Calu3 (cell line): ENCODE measurements around the gene SURF6. TPM values are rescaled to one million over a fixed set of nuclear protein-coding genes. Genes with fewer than 3 reads are reported as not detected.
A peak's percentile ranks its signal among the peaks of the same experiment; 100 is the strongest.

ENCODE experiments used
- BruUV-seq: library from RNA; stranded (reverse); fragments of 400-500 nt; replicated peaks from 2 replicates; lab custom pipeline; 2021; lab: Mats Ljungman, UMichigan
- CTCF ChIA-PET: fragments of 300-600 bp; sonication (Branson Sonifier 250); formaldehyde crosslinking; loops from one replicate; lab custom pipeline; 2022; ENCODE audit warnings: antibody characterized with exemption; lab: Charles Lee
- DNase-seq: peaks from one replicate; pipeline ENCODE4 v3.0.0; 2022
- H3K27ac Mint-ChIP-seq: one replicate; pipeline ENCODE4 v1.8.0; 2022; ENCODE audit warnings: mixed read lengths; ENCODE audit not compliant: unreplicated experiment
- H3K27me3 Mint-ChIP-seq: one replicate; pipeline ENCODE4 v1.8.0; 2022; ENCODE audit warnings: mixed read lengths; ENCODE audit not compliant: unreplicated experiment
- H3K36me3 Mint-ChIP-seq: one replicate; pipeline ENCODE4 v1.8.0; 2022; ENCODE audit warnings: mild to moderate bottlenecking, moderate library complexity, mixed read lengths; ENCODE audit not compliant: insufficient read depth, unreplicated experiment
- H3K4me1 Mint-ChIP-seq: one replicate; pipeline ENCODE4 v1.8.0; 2022; ENCODE audit warnings: mild to moderate bottlenecking, low read depth, mixed read lengths; ENCODE audit not compliant: unreplicated experiment
- H3K4me3 Mint-ChIP-seq: one replicate; pipeline ENCODE4 v1.8.0; 2022; ENCODE audit warnings: mild to moderate bottlenecking, low read depth, moderate library complexity, mixed read lengths; ENCODE audit not compliant: unreplicated experiment
- H3K9me3 Mint-ChIP-seq: one replicate; pipeline ENCODE4 v1.8.0; 2022; ENCODE audit warnings: low read depth, mixed read lengths; ENCODE audit not compliant: unreplicated experiment
- CTCF ChIP-seq: fragments of 200-600 bp; IDR thresholded peaks from one replicate; pipeline ENCODE4 v1.8.0; 2022; ENCODE audit warnings: antibody characterized with exemption; ENCODE audit not compliant: unreplicated experiment
- intact Hi-C: fragments of 100-400 bp; cut with micrococcal nuclease; formaldehyde crosslinking; loops from one replicate; pipeline ENCODE4 v1.10.0; 2022; ENCODE audit not compliant: unreplicated experiment
- total RNA-seq: library from RNA; stranded (reverse); gene quantifications from 2 replicates; pipeline ENCODE4 v1.2.3, GENCODE V29; 2022

SURF6 gene
- total RNA-seq, 1 experiment from 2014 or later = 20.4 TPM

DNA sequence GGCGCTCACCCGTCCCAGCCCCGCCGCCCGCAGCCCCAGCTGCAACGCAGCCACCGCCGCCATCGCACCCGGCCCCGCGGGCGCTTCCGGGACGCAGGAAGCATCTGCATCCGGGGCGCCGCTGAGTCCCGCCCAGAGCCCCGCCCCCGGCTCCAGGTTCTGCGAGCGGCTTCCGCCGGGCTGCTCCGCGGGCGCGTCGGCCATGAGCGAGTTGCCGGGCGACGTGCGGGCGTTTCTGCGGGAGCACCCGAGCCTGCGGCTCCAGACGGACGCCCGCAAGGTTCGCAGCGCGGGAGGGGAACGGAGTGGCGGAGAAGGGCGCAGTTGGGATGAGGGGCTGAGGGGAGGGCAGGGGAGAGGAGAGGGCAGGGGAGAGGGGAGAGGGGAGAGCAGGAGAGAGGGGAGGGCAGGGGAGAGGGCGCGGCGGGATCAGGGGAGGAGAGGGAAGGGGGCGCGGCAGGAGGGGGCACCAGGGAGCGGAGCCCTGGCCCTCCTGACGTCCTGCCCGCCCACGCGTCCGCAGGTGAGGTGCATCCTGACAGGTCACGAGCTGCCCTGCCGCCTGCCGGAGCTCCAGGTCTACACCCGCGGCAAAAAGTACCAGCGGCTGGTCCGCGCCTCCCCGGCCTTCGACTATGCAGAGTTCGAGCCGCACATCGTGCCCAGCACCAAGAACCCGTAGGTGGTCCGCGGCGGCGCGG is 20.6 kb upstream of the SURF6 start, which contains the start of the genes SURF1 and SURF2:
SURF1 (minus strand) TSS at position 97 of the 701 bp plus-strand sequence; CDS start at position 63, 34 bp downstream.
SURF2 (plus strand) TSS at position 160 of the 701 bp plus-strand sequence; CDS start at position 203, 43 bp downstream.
- peak; percentile 88 for DNase-seq
- peak within 1 kb of the TSS; percentile 78 for H3K4me3 Mint-ChIP-seq
- intact Hi-C loops = loop anchor here (2.0 kb wide), 1 partner anchor 18 kb away; no protein-coding TSS in a partner anchor
- H3K27ac Mint-ChIP-seq = peak within 1 kb of the TSS; percentile 42
- BruUV-seq = no TSS peak
- no peaks in the 10 kb centered on the region for H3K9me3 Mint-ChIP-seq
- peaks cover 23% of the 10 kb centered on the region for H3K4me1 Mint-ChIP-seq
- peaks cover 69% of the 10 kb centered on the region for H3K36me3 Mint-ChIP-seq
- TF ChIP-seq CTCF = no peak
- CTCF ChIA-PET = interaction anchor here (0.6 to 0.8 kb wide), 3 partner anchors 9 to 103 kb away, joined by 3 to 5 read pairs (median 3); partner anchors contain the start of gene CACFD1
- no peaks in the 10 kb centered on the region for H3K27me3 Mint-ChIP-seq

DNA sequence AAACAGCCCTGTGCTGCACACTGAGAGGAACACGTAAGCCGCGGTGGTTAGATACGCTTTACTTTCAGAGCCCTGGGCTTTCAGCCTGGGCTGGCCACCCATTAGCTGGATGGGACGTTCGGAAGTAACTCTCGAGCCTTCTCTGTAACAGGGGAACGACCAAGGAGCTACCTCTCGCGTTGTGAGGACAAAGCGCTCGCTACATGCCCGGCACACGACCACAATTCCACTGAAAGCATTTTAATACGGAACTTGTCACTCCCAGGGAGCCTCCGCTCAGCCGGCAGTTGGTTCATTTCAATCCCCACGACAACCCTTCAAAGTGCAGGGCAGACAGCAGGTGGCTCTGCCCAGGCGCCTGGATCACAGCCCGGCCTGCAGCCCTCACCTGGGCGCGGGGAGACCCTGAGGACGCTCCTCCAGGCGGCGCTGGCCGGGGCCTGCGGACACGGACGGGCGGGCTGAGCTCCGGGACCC is 19.9 kb upstream of the SURF6 start:
- peak overlapping the region; percentile 42 for H3K27ac Mint-ChIP-seq
- CTCF ChIA-PET = interaction anchor here (0.8 to 0.9 kb wide), 2 partner anchors 104 to 170 kb away, joined by 4 to 5 read pairs; partner anchors contain the start of gene CACFD1
- no peak for DNase-seq
- no peaks in the 10 kb centered on the region for H3K27me3 Mint-ChIP-seq
- H3K9me3 Mint-ChIP-seq = no peaks in the 10 kb centered on the region
- intact Hi-C loops = loop anchor here (2.0 kb wide), 1 partner anchor 19 kb away; no protein-coding TSS in a partner anchor
- peaks cover 64% of the 10 kb centered on the region for H3K36me3 Mint-ChIP-seq
- TF ChIP-seq CTCF = no peak
- H3K4me1 Mint-ChIP-seq = peaks cover 23% of the 10 kb centered on the region
- no TSS peak for BruUV-seq
- peak overlapping the region; percentile 78 for H3K4me3 Mint-ChIP-seq

GRCh38 chr9:133354766-133355165 is 18.8 kb upstream of the SURF6 start:
- no TSS peak for BruUV-seq
- Mint-ChIP-seq H3K36me3 (peaks cover 69% of the 10 kb centered on the region), H3K27me3 (no peaks in the 10 kb centered on the region), H3K27ac (no peak overlapping the region), H3K9me3 (no peaks in the 10 kb centered on the region), H3K4me3 (no peak overlapping the region), H3K4me1 (peaks cover 27% of the 10 kb centered on the region)
- CTCF ChIA-PET = interaction anchor here (1.3 kb wide), 1 partner anchor 19 kb away, joined by 8 read pairs; no protein-coding TSS in a partner anchor
- TF ChIP-seq CTCF = no peak
- DNase-seq = no peak
- intact Hi-C loops = no loop called here

GRCh38 chr9:133353548-133353947 is 17.6 kb upstream of the SURF6 start:
- Mint-ChIP-seq H3K4me1 (peaks cover 24% of the 10 kb centered on the region), H3K4me3 (no peak overlapping the region), H3K27ac (no peak overlapping the region), H3K36me3 (peaks cover 78% of the 10 kb centered on the region), H3K9me3 (no peaks in the 10 kb centered on the region), H3K27me3 (no peaks in the 10 kb centered on the region)
- intact Hi-C loops = no loop called here
- no TSS peak for BruUV-seq
- no peak for DNase-seq
- TF ChIP-seq CTCF = no peak
- CTCF ChIA-PET = no interaction called here
